Gastrocnemius medialis (tissue), 4 donors: Measurements from ENCODE around the gene ARL2BP. TPM values are rescaled to one million over a fixed set of nuclear protein-coding genes. Genes with fewer than 3 reads are reported as not detected.

Experiments used
- ATAC-seq, 2 donors: fragments of 150-250 bp; one replicate each; pipeline ENCODE4 v1.9.1; 2016
- DNase-seq, 2 donors: peaks; one replicate each; pipeline ENCODE4 v3.0.0-alpha.2; 2019
- H3K27ac ChIP-seq, 4 donors: fragments of 200-600 bp; sonication (generic); 1 replicate in 1 of 4; 2 replicates in 3 of 4; pipeline ENCODE4 v1.5.1; 2016 to 2018; ENCODE audit warnings: mild to moderate bottlenecking in 2 of 4, moderate library complexity in 1 of 4
- H3K27me3 ChIP-seq, 3 donors: fragments of 200-600 bp; sonication (generic) in 2 of 3; 1 replicate in 1 of 3; 2 replicates in 2 of 3; pipeline versions ENCODE4 v1.5.1 to v1.6.0; 2016 to 2019; ENCODE audit warnings: mild to moderate bottlenecking in 1 of 3, moderate library complexity in 1 of 3
- H3K36me3 ChIP-seq, 2 donors: fragments of 200-600 bp; sonication (generic) in 1 of 2; one replicate each; pipeline ENCODE4 v1.5.1; 2017 to 2018
- H3K4me1 ChIP-seq, 2 donors: fragments of 200-600 bp; sonication (generic) in 1 of 2; one replicate each; pipeline ENCODE4 v1.5.1; 2016 to 2017; ENCODE audit warnings: mild to moderate bottlenecking in 2 of 2
- H3K4me3 ChIP-seq, 4 donors: fragments of 200-600 bp; sonication (generic) in 3 of 4; 1 replicate in 1 of 4; 2 replicates in 3 of 4; pipeline ENCODE4 v1.5.1; 2016 to 2019; ENCODE audit warnings: mild to moderate bottlenecking in 2 of 4
- H3K9me3 ChIP-seq, 3 donors: fragments of 200-600 bp; sonication (generic) in 2 of 3; 1 replicate in 1 of 3; 2 replicates in 2 of 3; pipeline ENCODE4 v1.5.1; 2016 to 2019
- POLR2A ChIP-seq, 2 donors: fragments of 450-650 bp; IDR thresholded peaks; one replicate each; pipeline ENCODE4 v1.6.1; 2017; ENCODE audit warnings: antibody characterized with exemption in 2 of 2, mild to moderate bottlenecking in 2 of 2, moderate library complexity in 2 of 2
- in situ Hi-C, 4 donors: fragments of 200-750 bp; cut with MboI; loops; one replicate each; pipeline versions ENCODE4 v1.15.0 to v1.8.0; 2017; ENCODE audit warnings: low sequenced_read_pairs in 4 of 4
- intact Hi-C: fragments of 100-400 bp; cut with DNase I; formaldehyde crosslinking; loops from one replicate; pipeline ENCODE4 v1.15.1; 2023; ENCODE audit warnings: low total_unique reads
- total RNA-seq, 4 donors: library from RNA; depleted of rRNA; stranded (reverse); fragments of >200 nt; gene quantifications; one replicate each; pipeline versions ENCODE4 v1.1.0 to v1.2.3, GENCODE V29; 2016
- TF ChIP-seq, protein P1 (sequence below), 5 experiments: fragments of 450-650 bp in 3 of 5; fragments of 200-600 bp in 2 of 5; sonication (generic) in 2 of 5; IDR thresholded peaks in 4 of 5; conservative IDR thresholded peaks in 1 of 5; 1 replicate in 4 of 5; 2 replicates in 1 of 5; pipeline ENCODE4 v1.5.1; 2016 to 2019; ENCODE audit warnings: antibody characterized with exemption in 5 of 5, mild to moderate bottlenecking in 3 of 5, moderate library complexity in 3 of 5

Gene ARL2BP
- total RNA-seq, 4 donors from 2014 or later: 25.5 to 52.6 (median 44.5) TPM

DNA sequence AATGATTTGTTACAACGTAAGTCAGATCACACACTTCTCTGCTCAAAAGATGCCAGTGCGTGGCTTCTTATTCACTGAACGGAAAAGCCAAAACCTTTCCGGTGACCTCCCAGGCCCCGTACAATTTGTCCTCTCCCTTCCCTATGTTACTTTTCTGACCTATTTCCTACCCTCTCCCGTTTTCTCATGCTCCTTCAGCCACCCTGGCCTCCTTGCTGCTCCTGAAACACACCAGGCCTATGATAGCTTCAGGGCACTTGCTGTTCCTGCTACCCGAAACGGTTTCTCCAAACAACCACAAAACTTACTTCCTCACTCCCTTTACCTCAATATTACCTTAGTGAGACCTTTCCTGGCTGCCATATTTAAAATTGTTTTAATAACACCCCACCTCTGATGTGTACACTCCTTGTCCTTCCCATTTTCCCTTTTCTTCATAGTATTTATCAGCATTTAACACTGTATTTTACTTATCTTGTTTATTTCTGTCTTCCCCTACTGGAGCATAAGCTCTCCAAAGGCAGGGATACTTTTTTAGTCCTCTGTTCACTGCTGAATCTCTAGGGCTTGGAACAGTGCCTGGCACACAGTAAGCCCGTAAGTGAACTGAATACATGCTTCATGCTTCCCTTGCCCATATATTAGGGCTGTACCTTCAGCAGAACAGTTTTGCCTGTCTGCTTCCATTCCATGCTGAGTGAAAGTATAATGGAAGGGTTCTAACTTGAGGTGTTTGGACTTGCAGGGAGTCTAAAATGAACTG is 10.9 kb upstream of the ARL2BP start:
- TF ChIP-seq, protein P1, sequence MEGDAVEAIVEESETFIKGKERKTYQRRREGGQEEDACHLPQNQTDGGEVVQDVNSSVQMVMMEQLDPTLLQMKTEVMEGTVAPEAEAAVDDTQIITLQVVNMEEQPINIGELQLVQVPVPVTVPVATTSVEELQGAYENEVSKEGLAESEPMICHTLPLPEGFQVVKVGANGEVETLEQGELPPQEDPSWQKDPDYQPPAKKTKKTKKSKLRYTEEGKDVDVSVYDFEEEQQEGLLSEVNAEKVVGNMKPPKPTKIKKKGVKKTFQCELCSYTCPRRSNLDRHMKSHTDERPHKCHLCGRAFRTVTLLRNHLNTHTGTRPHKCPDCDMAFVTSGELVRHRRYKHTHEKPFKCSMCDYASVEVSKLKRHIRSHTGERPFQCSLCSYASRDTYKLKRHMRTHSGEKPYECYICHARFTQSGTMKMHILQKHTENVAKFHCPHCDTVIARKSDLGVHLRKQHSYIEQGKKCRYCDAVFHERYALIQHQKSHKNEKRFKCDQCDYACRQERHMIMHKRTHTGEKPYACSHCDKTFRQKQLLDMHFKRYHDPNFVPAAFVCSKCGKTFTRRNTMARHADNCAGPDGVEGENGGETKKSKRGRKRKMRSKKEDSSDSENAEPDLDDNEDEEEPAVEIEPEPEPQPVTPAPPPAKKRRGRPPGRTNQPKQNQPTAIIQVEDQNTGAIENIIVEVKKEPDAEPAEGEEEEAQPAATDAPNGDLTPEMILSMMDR (IDR thresholded peaks at IDR 0.05 in 4 of 5, conservative IDR thresholded peaks at IDR 0.05 in 1 of 5): no peak
- no peak for TF ChIP-seq POLR2A (IDR thresholded peaks at IDR 0.05)
- no peak for ATAC-seq
- Histone ChIP-seq H3K27ac (no peak overlapping the region), H3K9me3 (no peaks in the 10 kb centered on the region), H3K27me3 (no peaks in the 10 kb centered on the region), H3K4me3 (no peak overlapping the region), H3K4me1 (no peaks in the 10 kb centered on the region), H3K36me3 (peaks cover 0 to 72% of the 10 kb centered on the region in 2 donors)
- DNase-seq: no peak
- intact Hi-C loops (no loop called here), in situ Hi-C loops (no loop called here)

DNA sequence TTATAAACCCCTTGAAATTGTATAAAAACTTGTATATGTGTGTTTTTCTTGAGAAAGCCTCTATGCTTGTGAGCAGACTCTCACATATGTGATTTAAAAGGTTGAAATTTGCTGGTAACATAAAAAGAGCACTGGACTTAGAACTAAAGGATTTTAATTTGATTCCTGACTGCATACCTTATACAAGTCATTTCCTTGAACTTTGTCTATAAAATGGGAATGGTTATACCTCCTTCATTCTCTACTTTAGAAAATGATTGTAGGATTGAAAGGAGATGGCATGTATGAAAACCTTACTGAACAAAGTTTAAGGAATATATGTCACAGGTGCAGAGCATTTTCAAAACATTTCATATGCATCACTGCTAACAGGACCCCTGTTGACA is 10.4 kb upstream of the ARL2BP start:
- DNase-seq (no peak), ATAC-seq (no peak)
- no peak for TF ChIP-seq POLR2A (IDR thresholded peaks at IDR 0.05)
- TF ChIP-seq, protein P1 (IDR thresholded peaks at IDR 0.05 in 4 of 5, conservative IDR thresholded peaks at IDR 0.05 in 1 of 5): no peak
- no peaks in the 10 kb centered on the region for H3K4me1 ChIP-seq
- no peaks in the 10 kb centered on the region for H3K9me3 ChIP-seq
- H3K27me3 ChIP-seq: no peaks in the 10 kb centered on the region
- H3K27ac ChIP-seq: no peak overlapping the region
- in situ Hi-C loops (no loop called here), intact Hi-C loops (no loop called here)
- peaks cover 0 to 70% of the 10 kb centered on the region in 2 donors for H3K36me3 ChIP-seq
- no peak overlapping the region for H3K4me3 ChIP-seq

DNA sequence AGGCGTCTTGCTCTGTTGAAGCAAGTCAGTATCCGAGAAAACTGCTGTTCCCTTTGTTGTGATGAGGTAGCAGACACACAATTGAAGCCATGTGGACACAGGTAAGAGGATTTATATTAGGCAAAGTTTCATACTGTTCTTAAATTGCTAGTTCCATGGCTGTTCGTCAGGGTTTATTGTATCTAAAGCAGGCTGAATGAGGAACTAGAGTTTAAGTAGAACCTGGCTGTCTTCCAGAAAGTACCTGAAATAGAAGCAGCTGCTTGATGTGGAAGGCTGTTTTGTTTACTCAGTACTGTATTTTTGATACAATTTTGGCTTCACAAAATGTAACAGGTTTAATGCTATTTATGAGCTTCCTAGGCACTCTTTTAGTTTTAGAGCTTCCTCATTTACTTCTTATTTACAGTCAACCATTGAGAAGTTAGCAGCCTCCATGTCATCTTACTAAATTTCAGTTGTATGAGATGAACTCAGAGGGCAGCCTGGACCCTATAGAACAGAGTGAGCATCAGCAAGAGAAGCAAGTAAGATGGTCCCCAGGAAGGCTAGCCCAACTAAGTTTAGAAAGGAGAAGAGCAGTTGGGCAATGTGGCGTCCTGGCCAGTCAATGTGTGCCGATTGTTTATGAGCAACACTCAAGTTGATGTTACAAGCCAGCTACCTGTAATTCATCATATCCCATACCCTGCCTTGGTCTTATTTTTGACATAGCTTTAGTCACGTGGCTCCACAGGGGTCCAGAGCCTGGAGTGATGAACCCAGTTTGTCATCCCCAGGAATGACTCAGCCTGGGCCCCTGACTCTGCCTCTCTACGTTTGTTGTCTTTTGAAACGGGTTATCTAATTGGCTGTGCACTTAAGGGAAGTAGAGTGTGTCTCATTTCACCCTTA is 9.7 kb upstream of the ARL2BP start:
- intact Hi-C loops (no loop called here), in situ Hi-C loops (no loop called here)
- no peaks in the 10 kb centered on the region for H3K4me1 ChIP-seq
- no peaks in the 10 kb centered on the region for H3K27me3 ChIP-seq
- no peak for ATAC-seq
- no peak for TF ChIP-seq POLR2A (IDR thresholded peaks at IDR 0.05)
- TF ChIP-seq, protein P1 (IDR thresholded peaks at IDR 0.05 in 4 of 5, conservative IDR thresholded peaks at IDR 0.05 in 1 of 5): no peak
- no peak for DNase-seq
- H3K36me3 ChIP-seq: peaks cover 0 to 63% of the 10 kb centered on the region in 2 donors
- no peaks in the 10 kb centered on the region for H3K9me3 ChIP-seq
- H3K27ac ChIP-seq: no peak overlapping the region
- H3K4me3 ChIP-seq: no peak overlapping the region

DNA sequence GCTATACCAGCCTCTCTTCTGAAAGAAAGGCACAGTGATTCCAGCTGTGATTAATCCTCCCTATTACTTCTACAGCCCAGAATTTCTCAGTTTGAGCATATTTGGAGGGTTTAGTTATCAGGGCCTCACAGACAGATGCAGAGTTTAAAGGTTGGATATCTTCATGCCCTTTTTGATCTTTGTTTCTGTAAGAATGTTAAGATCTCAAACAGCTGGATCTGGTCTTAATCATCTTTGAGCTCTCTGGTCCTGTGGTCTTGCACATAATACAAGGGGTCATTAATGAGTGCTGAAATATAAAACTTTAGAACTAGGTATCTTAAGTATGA is 9.1 kb upstream of the ARL2BP start:
- Histone ChIP-seq H3K9me3 (no peaks in the 10 kb centered on the region), H3K36me3 (peaks cover 0 to 57% of the 10 kb centered on the region in 2 donors)

More for the DNA sequence above, 9.1 kb upstream of the ARL2BP start:
- DNase-seq (no peak), ATAC-seq (no peak)
- intact Hi-C loops (no loop called here), in situ Hi-C loops (no loop called here)
- TF ChIP-seq, protein P1 (IDR thresholded peaks at IDR 0.05 in 4 of 5, conservative IDR thresholded peaks at IDR 0.05 in 1 of 5): no peak
- no peak for TF ChIP-seq POLR2A (IDR thresholded peaks at IDR 0.05)
- Histone ChIP-seq H3K27ac (no peak overlapping the region), H3K27me3 (no peaks in the 10 kb centered on the region), H3K4me1 (no peaks in the 10 kb centered on the region), H3K4me3 (no peak overlapping the region)
